Osteoblast (primary cell): ENCODE results near the gene TRIM72. TPM values are rescaled to one million over a fixed set of nuclear protein-coding genes. Genes with fewer than 3 reads are reported as not detected.

Experiments used
- DNase-seq: peaks from one replicate; pipeline ENCODE4 v3.0.0; 2011; ENCODE audit warnings: low spot score, mixed read lengths; ENCODE audit not compliant: insufficient read length; ENCODE audit errors: missing footprints
- H2AFZ ChIP-seq: 2 replicates; pipeline ENCODE4 v1.6.0; 2011; ENCODE audit warnings: mild to moderate bottlenecking, low read length
- H3K27ac ChIP-seq: 2 replicates; pipeline ENCODE4 v1.5.1; 2011; ENCODE audit warnings: mild to moderate bottlenecking, low read depth, low read length, moderate library complexity
- H3K27me3 ChIP-seq: 2 replicates; pipeline ENCODE4 v1.6.0; 2012; ENCODE audit warnings: mild to moderate bottlenecking, control low read depth, inconsistent platforms, low read length, moderate library complexity; ENCODE audit not compliant: insufficient read depth
- H3K36me3 ChIP-seq: 2 replicates; pipeline ENCODE4 v1.5.1; 2011; ENCODE audit warnings: mild to moderate bottlenecking, low read length, control low read depth, moderate library complexity; ENCODE audit not compliant: insufficient read depth
- H3K4me1 ChIP-seq: 2 replicates; pipeline ENCODE4 v1.5.1; 2011; ENCODE audit warnings: mild to moderate bottlenecking, low read length, control low read depth, moderate library complexity; ENCODE audit not compliant: insufficient read depth
- H3K4me2 ChIP-seq: 2 replicates; pipeline ENCODE4 v1.6.0; 2011; ENCODE audit warnings: mild to moderate bottlenecking, low read length; ENCODE audit not compliant: insufficient read depth
- H3K4me3 ChIP-seq: fragments of 200-600 bp; sonication (generic); 3 replicates; pipeline ENCODE4 v1.5.1; 2012; ENCODE audit warnings: mild to moderate bottlenecking, low read length, inconsistent platforms; ENCODE audit not compliant: insufficient read depth
- H3K79me2 ChIP-seq: 2 replicates; pipeline ENCODE4 v1.6.0; 2012; ENCODE audit warnings: mild to moderate bottlenecking, low read length, control low read depth, inconsistent platforms; ENCODE audit not compliant: insufficient read depth
- H3K9me3 ChIP-seq: 2 replicates; pipeline ENCODE4 v1.5.1; 2011; ENCODE audit warnings: low read depth, low read length, control low read depth
- H4K20me1 ChIP-seq: 2 replicates; pipeline ENCODE4 v1.6.0; 2012; ENCODE audit warnings: mild to moderate bottlenecking, low read length, control low read depth; ENCODE audit not compliant: insufficient read depth
- CTCF ChIP-seq: IDR thresholded peaks from 2 replicates; pipeline ENCODE4 v1.5.1; 2011; ENCODE audit warnings: mild to moderate bottlenecking, low read depth, low read length, moderate library complexity; ENCODE audit errors: extremely low read depth
- total RNA-seq: library from RNA; depleted of rRNA; stranded (reverse); fragments of >200 nt; gene quantifications from 2 replicates; pipeline ENCODE4 v1.2.3, GENCODE V29; 2012

The TRIM72 gene
- total RNA-seq, 1 donor: not detected

- Histone ChIP-seq H3K27ac (peak overlapping the region; percentile 6), H4K20me1 (peaks cover 70% of the 10 kb centered on the region), H3K27me3 (no peaks in the 10 kb centered on the region), H3K9me3 (no peaks in the 10 kb centered on the region), H3K4me2 (no peak overlapping the region), H3K36me3 (peaks cover 99% of the 10 kb centered on the region), H2AFZ (no peak overlapping the region), H3K4me3 (no peak overlapping the region), H3K79me2 (peaks cover 85% of the 10 kb centered on the region), H3K4me1 (peaks cover 9% of the 10 kb centered on the region)
- TF ChIP-seq CTCF: no peak
- no peak for DNase-seq
Measured at GRCh38 chr16:31188450-31189411, 25.2 kb upstream of the TRIM72 start.

- Histone ChIP-seq H2AFZ (no peak overlapping the region), H3K9me3 (no peaks in the 10 kb centered on the region), H3K79me2 (peaks cover 79% of the 10 kb centered on the region), H3K27me3 (no peaks in the 10 kb centered on the region), H3K36me3 (peaks cover 99% of the 10 kb centered on the region), H3K27ac (no peak overlapping the region), H4K20me1 (peaks cover 68% of the 10 kb centered on the region), H3K4me1 (peaks cover 4% of the 10 kb centered on the region), H3K4me2 (no peak overlapping the region), H3K4me3 (no peak overlapping the region)
- no peak for DNase-seq
- TF ChIP-seq CTCF: no peak
Measured at GRCh38 chr16:31189412-31189778, 24.5 kb upstream of the TRIM72 start.

GRCh38 chr16:31190061-31190460, 23.9 kb upstream of the TRIM72 start:
- no peak for DNase-seq
- no peak overlapping the region for H2AFZ ChIP-seq
- H3K9me3 ChIP-seq: no peaks in the 10 kb centered on the region
- no peak overlapping the region for H3K4me2 ChIP-seq
- H3K4me3 ChIP-seq: no peak overlapping the region
- H3K79me2 ChIP-seq: peaks cover 72% of the 10 kb centered on the region
- peaks cover 4% of the 10 kb centered on the region for H3K4me1 ChIP-seq
- H4K20me1 ChIP-seq: peaks cover 71% of the 10 kb centered on the region
- H3K36me3 ChIP-seq: peaks cover 99% of the 10 kb centered on the region
- TF ChIP-seq CTCF: no peak
- H3K27me3 ChIP-seq: no peaks in the 10 kb centered on the region
- no peak overlapping the region for H3K27ac ChIP-seq

DNA sequence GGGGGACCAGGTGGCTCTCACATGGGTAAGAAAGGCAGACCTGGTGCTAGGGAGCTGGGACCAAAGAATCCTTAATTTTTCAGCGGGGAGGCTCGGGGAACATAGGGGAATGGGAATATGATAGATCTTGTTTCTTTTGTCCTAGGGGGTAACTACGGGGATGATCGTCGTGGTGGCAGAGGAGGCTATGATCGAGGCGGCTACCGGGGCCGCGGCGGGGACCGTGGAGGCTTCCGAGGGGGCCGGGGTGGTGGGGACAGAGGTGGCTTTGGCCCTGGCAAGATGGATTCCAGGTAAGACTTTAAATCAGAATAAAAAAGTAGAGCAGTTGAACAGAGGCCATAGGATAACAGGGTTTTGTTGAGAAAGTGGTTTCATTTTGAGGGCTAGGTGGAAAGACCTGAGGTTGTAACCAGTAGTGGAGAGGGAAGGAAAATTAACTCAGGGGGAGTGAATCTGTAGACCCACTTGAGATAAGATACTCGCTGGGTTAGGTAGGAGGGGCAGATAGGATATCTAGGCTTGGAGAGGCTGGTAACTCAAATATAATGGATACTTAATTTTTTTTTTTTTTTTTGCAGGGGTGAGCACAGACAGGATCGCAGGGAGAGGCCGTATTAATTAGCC, 23.0 kb upstream of the TRIM72 start:
- H2AFZ ChIP-seq: no peak overlapping the region
- H3K4me3 ChIP-seq: no peak overlapping the region
- H3K9me3 ChIP-seq: no peaks in the 10 kb centered on the region
- H3K36me3 ChIP-seq: peaks cover 99% of the 10 kb centered on the region
- no peaks in the 10 kb centered on the region for H3K27me3 ChIP-seq
- no peaks in the 10 kb centered on the region for H3K4me1 ChIP-seq
- no peak overlapping the region for H3K27ac ChIP-seq
- H4K20me1 ChIP-seq: peaks cover 64% of the 10 kb centered on the region
- no peak overlapping the region for H3K4me2 ChIP-seq
- no peak for TF ChIP-seq CTCF
- peaks cover 64% of the 10 kb centered on the region for H3K79me2 ChIP-seq
- no peak for DNase-seq
